ENCODE data around the gene BCKDHA.

DNA sequence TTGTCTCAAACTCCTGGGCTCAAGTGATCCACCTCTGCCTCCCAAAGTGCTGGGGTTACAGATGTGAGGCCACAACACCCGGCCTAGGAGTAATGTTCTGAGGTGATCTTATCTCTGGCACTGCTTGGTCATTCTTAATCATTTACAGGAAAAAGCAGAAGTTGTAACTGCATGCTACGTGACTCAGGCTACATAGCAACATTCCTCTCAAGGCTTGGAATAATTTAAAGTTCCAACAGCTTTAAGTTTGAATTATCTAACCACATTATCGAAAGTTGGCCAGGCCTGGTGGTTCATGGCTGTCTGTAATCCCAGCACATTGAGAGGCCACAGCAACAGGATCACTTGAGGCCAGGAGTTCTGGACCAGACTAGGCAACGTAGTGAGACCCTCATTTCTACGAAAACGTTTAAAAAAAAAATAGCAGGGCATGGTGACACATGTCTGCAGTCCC is 29.7 kb upstream of the BCKDHA start:
- TF ChIP-seq MAX (IDR thresholded peaks at IDR 0.05; ENCODE audit: low read depth, low read length) (no peak), CTCF (IDR thresholded peaks at IDR 0.05; ENCODE audit: low read depth, low read length) (no peak)
